ENCODE results near the gene ZNF532.

Gene ZNF532

DNA sequence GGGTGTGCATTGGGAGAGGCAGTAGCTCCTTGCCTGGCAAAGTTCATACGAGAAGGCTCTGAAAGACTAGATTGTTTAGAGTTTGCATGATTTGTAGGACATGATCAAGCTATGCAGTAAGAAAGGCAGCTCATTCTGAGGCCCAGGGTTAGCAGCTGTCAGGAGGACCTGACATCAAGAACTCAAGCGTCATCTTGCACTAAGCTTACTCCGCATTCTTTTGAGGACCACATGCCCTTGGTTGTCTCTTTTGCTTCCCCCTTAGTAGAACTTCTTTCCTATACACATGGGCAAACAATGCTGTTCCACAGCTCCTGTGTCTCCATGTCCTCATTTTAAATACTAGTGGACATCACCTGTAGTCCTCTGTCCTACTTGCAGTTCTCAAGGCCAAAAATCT lies 14.0 kb downstream of the ZNF532 start:
- no peaks in the 10 kb centered on the region for H3K79me2 ChIP-seq (ENCODE audit: insufficient read depth, low read length)
- no peaks in the 10 kb centered on the region for H3K4me1 ChIP-seq (ENCODE audit: insufficient read depth, low read length)

DNA sequence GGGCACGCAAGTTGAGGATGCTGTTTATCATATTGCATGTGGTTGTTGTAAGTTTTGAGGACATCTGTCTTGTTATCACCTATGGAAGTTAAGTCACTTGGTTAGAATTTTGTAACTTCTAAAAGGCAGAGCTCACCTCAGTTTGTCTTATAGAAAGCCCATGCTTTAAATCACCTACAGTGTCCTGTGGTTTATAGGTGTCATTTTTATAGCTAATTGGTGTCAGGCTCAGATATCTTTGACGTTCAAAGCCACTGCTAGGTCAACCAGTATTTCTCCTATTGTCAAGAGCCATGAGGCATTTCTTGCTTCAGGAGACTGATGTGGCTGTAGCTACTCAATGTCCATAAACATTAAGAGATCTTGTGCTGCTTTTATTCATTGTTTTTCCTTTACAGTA lies 16.8 kb downstream of the ZNF532 start:
- DNase-seq: no peak
- H4K20me1 ChIP-seq (ENCODE audit: insufficient read depth, low read length): no peaks in the 10 kb centered on the region
- H2AFZ ChIP-seq (ENCODE audit: low read depth, low read length): no peak overlapping the region
- H3K79me2 ChIP-seq (ENCODE audit: insufficient read depth, low read length): no peaks in the 10 kb centered on the region
- H3K4me2 ChIP-seq (ENCODE audit: insufficient read depth, low read length): no peak overlapping the region
- H3K36me3 ChIP-seq (ENCODE audit: insufficient read depth, low read length): no peaks in the 10 kb centered on the region
- no peak overlapping the region for H3K9ac ChIP-seq (ENCODE audit: low read depth, low read length)
- no peaks in the 10 kb centered on the region for H3K4me1 ChIP-seq (ENCODE audit: insufficient read depth, low read length)
- no peak overlapping the region for H3K4me3 ChIP-seq (ENCODE audit: low read depth in 1 of 2, low read length in 2 of 2)
- TF ChIP-seq EZH2 (IDR thresholded peaks at IDR 0.05; ENCODE audit: borderline replicate concordance, low read depth, low read length, severe bottlenecking): no peak
- TF ChIP-seq, protein P1, sequence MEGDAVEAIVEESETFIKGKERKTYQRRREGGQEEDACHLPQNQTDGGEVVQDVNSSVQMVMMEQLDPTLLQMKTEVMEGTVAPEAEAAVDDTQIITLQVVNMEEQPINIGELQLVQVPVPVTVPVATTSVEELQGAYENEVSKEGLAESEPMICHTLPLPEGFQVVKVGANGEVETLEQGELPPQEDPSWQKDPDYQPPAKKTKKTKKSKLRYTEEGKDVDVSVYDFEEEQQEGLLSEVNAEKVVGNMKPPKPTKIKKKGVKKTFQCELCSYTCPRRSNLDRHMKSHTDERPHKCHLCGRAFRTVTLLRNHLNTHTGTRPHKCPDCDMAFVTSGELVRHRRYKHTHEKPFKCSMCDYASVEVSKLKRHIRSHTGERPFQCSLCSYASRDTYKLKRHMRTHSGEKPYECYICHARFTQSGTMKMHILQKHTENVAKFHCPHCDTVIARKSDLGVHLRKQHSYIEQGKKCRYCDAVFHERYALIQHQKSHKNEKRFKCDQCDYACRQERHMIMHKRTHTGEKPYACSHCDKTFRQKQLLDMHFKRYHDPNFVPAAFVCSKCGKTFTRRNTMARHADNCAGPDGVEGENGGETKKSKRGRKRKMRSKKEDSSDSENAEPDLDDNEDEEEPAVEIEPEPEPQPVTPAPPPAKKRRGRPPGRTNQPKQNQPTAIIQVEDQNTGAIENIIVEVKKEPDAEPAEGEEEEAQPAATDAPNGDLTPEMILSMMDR (IDR thresholded peaks at IDR 0.05; ENCODE audit: borderline replicate concordance, extremely low read depth, low read length, poor library complexity, severe bottlenecking): no peak
- ATAC-seq (ENCODE audit: insufficient read depth, low read depth): no peak
- H3K27ac ChIP-seq (ENCODE audit: low read length): no peak overlapping the region
- no peaks in the 10 kb centered on the region for H3K9me3 ChIP-seq (ENCODE audit: insufficient read depth, low read length, severe bottlenecking)
- H3K27me3 ChIP-seq (ENCODE audit: insufficient read depth, low read length, poor library complexity): peaks cover 10% of the 10 kb centered on the region

More for the DNA sequence above, 14.0 kb downstream of the ZNF532 start:
- Histone ChIP-seq H3K4me3 (ENCODE audit: low read depth in 1 of 2, low read length in 2 of 2) (no peak overlapping the region), H4K20me1 (ENCODE audit: insufficient read depth, low read length) (no peaks in the 10 kb centered on the region), H3K4me2 (ENCODE audit: insufficient read depth, low read length) (no peak overlapping the region), H2AFZ (ENCODE audit: low read depth, low read length) (no peak overlapping the region), H3K9ac (ENCODE audit: low read depth, low read length) (no peak overlapping the region), H3K27ac (ENCODE audit: low read length) (no peak overlapping the region), H3K27me3 (ENCODE audit: insufficient read depth, low read length, poor library complexity) (peaks cover 6% of the 10 kb centered on the region), H3K36me3 (ENCODE audit: insufficient read depth, low read length) (no peaks in the 10 kb centered on the region), H3K9me3 (ENCODE audit: insufficient read depth, low read length, severe bottlenecking) (no peaks in the 10 kb centered on the region)
- ATAC-seq (ENCODE audit: insufficient read depth, low read depth) (no peak), DNase-seq (no peak)
- TF ChIP-seq, protein P1 (IDR thresholded peaks at IDR 0.05; ENCODE audit: borderline replicate concordance, extremely low read depth, low read length, poor library complexity, severe bottlenecking): no peak
- no peak for TF ChIP-seq EZH2 (IDR thresholded peaks at IDR 0.05; ENCODE audit: borderline replicate concordance, low read depth, low read length, severe bottlenecking)

DNA sequence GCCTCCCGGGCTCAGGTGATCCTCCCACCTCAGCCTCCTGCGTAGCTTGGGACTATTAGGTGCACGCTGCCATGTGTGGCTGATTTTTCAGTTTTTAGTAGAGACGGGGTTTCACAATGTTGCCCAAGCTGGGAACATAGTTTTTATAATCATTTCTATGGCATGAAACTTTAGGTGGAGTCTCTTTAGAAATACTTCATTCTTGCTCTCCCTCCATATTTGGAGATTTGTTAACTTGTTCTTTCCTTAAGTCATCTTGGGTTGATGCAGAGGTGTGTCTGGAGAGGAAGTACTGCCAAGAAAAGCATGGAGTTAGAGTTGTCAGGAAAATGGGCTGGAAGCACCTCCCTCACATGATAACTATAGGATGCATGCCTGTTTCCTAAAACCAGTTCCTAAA lies 17.4 kb downstream of the ZNF532 start:
- DNase-seq (no peak), ATAC-seq (ENCODE audit: insufficient read depth, low read depth) (no peak)
- Histone ChIP-seq H3K4me2 (ENCODE audit: insufficient read depth, low read length) (no peak overlapping the region), H3K79me2 (ENCODE audit: insufficient read depth, low read length) (no peaks in the 10 kb centered on the region), H3K4me3 (ENCODE audit: low read depth in 1 of 2, low read length in 2 of 2) (no peak overlapping the region), H3K27ac (ENCODE audit: low read length) (no peak overlapping the region), H4K20me1 (ENCODE audit: insufficient read depth, low read length) (no peaks in the 10 kb centered on the region), H3K4me1 (ENCODE audit: insufficient read depth, low read length) (no peaks in the 10 kb centered on the region), H3K27me3 (ENCODE audit: insufficient read depth, low read length, poor library complexity) (peaks cover 10% of the 10 kb centered on the region), H2AFZ (ENCODE audit: low read depth, low read length) (no peak overlapping the region), H3K36me3 (ENCODE audit: insufficient read depth, low read length) (no peaks in the 10 kb centered on the region), H3K9me3 (ENCODE audit: insufficient read depth, low read length, severe bottlenecking) (no peaks in the 10 kb centered on the region), H3K9ac (ENCODE audit: low read depth, low read length) (no peak overlapping the region)
- TF ChIP-seq, protein P1 (IDR thresholded peaks at IDR 0.05; ENCODE audit: borderline replicate concordance, extremely low read depth, low read length, poor library complexity, severe bottlenecking): no peak
- no peak for TF ChIP-seq EZH2 (IDR thresholded peaks at IDR 0.05; ENCODE audit: borderline replicate concordance, low read depth, low read length, severe bottlenecking)

DNA sequence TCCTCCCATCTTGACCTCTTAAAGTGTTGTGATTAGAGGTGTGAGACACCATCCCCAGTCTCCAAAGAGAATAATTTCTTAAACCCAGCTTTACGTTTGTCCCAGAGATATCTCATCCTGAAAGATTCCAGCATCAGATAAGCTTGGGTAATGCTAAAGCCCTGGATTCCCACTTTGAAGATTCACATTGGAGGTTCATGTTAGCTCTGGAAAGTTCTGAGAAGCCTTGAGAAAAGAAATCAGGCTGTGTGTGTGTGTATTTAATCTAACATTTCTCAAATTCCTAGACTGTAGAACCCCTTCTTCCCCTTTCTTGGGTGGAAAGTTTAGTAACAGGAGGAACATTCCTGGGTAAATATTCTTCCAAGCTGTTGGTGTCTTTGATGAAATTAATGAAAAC lies 18.0 kb downstream of the ZNF532 start:
- H3K9ac ChIP-seq (ENCODE audit: low read depth, low read length): no peak overlapping the region
- peaks cover 11% of the 10 kb centered on the region for H3K27me3 ChIP-seq (ENCODE audit: insufficient read depth, low read length, poor library complexity)
- H3K27ac ChIP-seq (ENCODE audit: low read length): no peak overlapping the region
- H4K20me1 ChIP-seq (ENCODE audit: insufficient read depth, low read length): no peaks in the 10 kb centered on the region
- ATAC-seq (ENCODE audit: insufficient read depth, low read depth) (no peak), DNase-seq (no peak)
- no peak overlapping the region for H3K4me2 ChIP-seq (ENCODE audit: insufficient read depth, low read length)
- no peak overlapping the region for H2AFZ ChIP-seq (ENCODE audit: low read depth, low read length)
- no peaks in the 10 kb centered on the region for H3K9me3 ChIP-seq (ENCODE audit: insufficient read depth, low read length, severe bottlenecking)
- no peaks in the 10 kb centered on the region for H3K36me3 ChIP-seq (ENCODE audit: insufficient read depth, low read length)
- no peaks in the 10 kb centered on the region for H3K79me2 ChIP-seq (ENCODE audit: insufficient read depth, low read length)
- H3K4me1 ChIP-seq (ENCODE audit: insufficient read depth, low read length): peaks cover 3% of the 10 kb centered on the region; the same call in 1 of the 2 replicates
- TF ChIP-seq, protein P1 (IDR thresholded peaks at IDR 0.05; ENCODE audit: borderline replicate concordance, extremely low read depth, low read length, poor library complexity, severe bottlenecking): no peak
- no peak for TF ChIP-seq EZH2 (IDR thresholded peaks at IDR 0.05; ENCODE audit: borderline replicate concordance, low read depth, low read length, severe bottlenecking)
- H3K4me3 ChIP-seq (ENCODE audit: low read depth in 1 of 2, low read length in 2 of 2): no peak overlapping the region

All from DND-41 (cell line).